Ishikawa (cell line): ENCODE data around the gene PRPF19.

Experiments used
- CREB1 ChIP-seq: IDR thresholded peaks from 2 replicates; pipeline ENCODE4 v1.6.1; 2012; ENCODE audit warnings: low read depth
- EGR1 ChIP-seq: IDR thresholded peaks from 2 replicates; pipeline ENCODE4 v1.6.1; 2012
- FOXM1 ChIP-seq: IDR thresholded peaks from 2 replicates; pipeline ENCODE4 v1.6.1; 2012; ENCODE audit warnings: low read depth, borderline replicate concordance
- MAX ChIP-seq: IDR thresholded peaks from 2 replicates; pipeline ENCODE4 v1.6.1; 2012
- RAD21 ChIP-seq: IDR thresholded peaks from 2 replicates; pipeline ENCODE4 v1.6.1; 2012; ENCODE audit warnings: low read depth
- REST ChIP-seq: IDR thresholded peaks from 2 replicates; pipeline ENCODE4 v1.6.1; 2012; ENCODE audit warnings: low read depth, mild to moderate bottlenecking
- TAF1 ChIP-seq: IDR thresholded peaks from 2 replicates; pipeline ENCODE4 v1.6.1; 2012; ENCODE audit warnings: low read depth, mild to moderate bottlenecking
- TEAD4 ChIP-seq: IDR thresholded peaks from 2 replicates; pipeline ENCODE4 v1.6.1; 2012

- TF ChIP-seq CREB1: no peak
- TF ChIP-seq REST: no peak
- TF ChIP-seq RAD21: no peak
- TF ChIP-seq TEAD4: no peak
- no peak for TF ChIP-seq EGR1
- no peak for TF ChIP-seq MAX
- no peak for TF ChIP-seq FOXM1
- TF ChIP-seq TAF1: no peak
Observed at GRCh38 chr11:60854847-60855725, 51.3 kb downstream of the PRPF19 start.
